Measurements from ENCODE around the gene YPEL4.
A peak's percentile ranks its signal among the peaks of the same experiment; 100 is the strongest.

The YPEL4 gene

GRCh38 chr11:57647372-57647771, 2.3 kb downstream of the YPEL4 start:
- H3K27ac Mint-ChIP-seq (ENCODE audit: low read depth): peak overlapping the region; percentile 51
- no peak overlapping the region for H3K4me3 Mint-ChIP-seq
- no peaks in the 10 kb centered on the region for H3K9me3 Mint-ChIP-seq

GRCh38 chr11:57646799-57647303, 2.9 kb downstream of the YPEL4 start:
- no peaks in the 10 kb centered on the region for H3K9me3 Mint-ChIP-seq
- peaks cover 66% of the 10 kb centered on the region for H3K27me3 Mint-ChIP-seq
- peaks cover 28% of the 10 kb centered on the region for H3K4me1 Mint-ChIP-seq
- no peak for DNase-seq (ENCODE audit: low spot score in 2 of 2)
- no peak overlapping the region for H3K4me3 Mint-ChIP-seq
- no peak for ATAC-seq (replicated peaks; ENCODE audit: extremely low read depth, poor library complexity, severe bottlenecking)
- peak overlapping the region; percentile 51 for H3K27ac Mint-ChIP-seq (ENCODE audit: low read depth)
- H3K36me3 Mint-ChIP-seq (ENCODE audit: insufficient read depth): peaks cover 5% of the 10 kb centered on the region

More at GRCh38 chr11:57647372-57647771, 2.3 kb downstream of the YPEL4 start:
- H3K36me3 Mint-ChIP-seq (ENCODE audit: insufficient read depth): peaks cover 9% of the 10 kb centered on the region
- DNase-seq (ENCODE audit: low spot score in 2 of 2) (no peak), ATAC-seq (replicated peaks; ENCODE audit: extremely low read depth, poor library complexity, severe bottlenecking) (no peak)
- H3K4me1 Mint-ChIP-seq: peaks cover 28% of the 10 kb centered on the region
- peaks cover 66% of the 10 kb centered on the region for H3K27me3 Mint-ChIP-seq

GRCh38 chr11:57646194-57646798, 3.4 kb downstream of the YPEL4 start:
- no peak overlapping the region for H3K27ac Mint-ChIP-seq (ENCODE audit: low read depth)
- DNase-seq (ENCODE audit: low spot score in 2 of 2) (no peak), ATAC-seq (replicated peaks; ENCODE audit: extremely low read depth, poor library complexity, severe bottlenecking) (no peak)
- H3K9me3 Mint-ChIP-seq: no peaks in the 10 kb centered on the region
- no peak overlapping the region for H3K4me3 Mint-ChIP-seq
- H3K36me3 Mint-ChIP-seq (ENCODE audit: insufficient read depth): peaks cover 5% of the 10 kb centered on the region
- peaks cover 66% of the 10 kb centered on the region for H3K27me3 Mint-ChIP-seq
- H3K4me1 Mint-ChIP-seq: peaks cover 28% of the 10 kb centered on the region

GRCh38 chr11:57645689-57646085, 4.0 kb downstream of the YPEL4 start:
- peaks cover 66% of the 10 kb centered on the region for H3K27me3 Mint-ChIP-seq
- H3K27ac Mint-ChIP-seq (ENCODE audit: low read depth): no peak overlapping the region
- no peak overlapping the region for H3K4me3 Mint-ChIP-seq
- H3K4me1 Mint-ChIP-seq: peaks cover 28% of the 10 kb centered on the region
- H3K36me3 Mint-ChIP-seq (ENCODE audit: insufficient read depth): peaks cover 5% of the 10 kb centered on the region
- ATAC-seq (replicated peaks; ENCODE audit: extremely low read depth, poor library complexity, severe bottlenecking) (no peak), DNase-seq (ENCODE audit: low spot score in 2 of 2) (no peak)
- no peaks in the 10 kb centered on the region for H3K9me3 Mint-ChIP-seq

GRCh38 chr11:57644748-57645688, 4.7 kb downstream of the YPEL4 start:
- H3K27ac Mint-ChIP-seq (ENCODE audit: low read depth): no peak overlapping the region

GRCh38 chr11:57643802-57644201, 5.9 kb downstream of the YPEL4 start:
- H3K9me3 Mint-ChIP-seq: no peaks in the 10 kb centered on the region
- DNase-seq (ENCODE audit: low spot score in 2 of 2) (no peak), ATAC-seq (replicated peaks; ENCODE audit: extremely low read depth, poor library complexity, severe bottlenecking) (no peak)
- H3K27ac Mint-ChIP-seq (ENCODE audit: low read depth): no peak overlapping the region
- H3K27me3 Mint-ChIP-seq: peaks cover 68% of the 10 kb centered on the region
- H3K36me3 Mint-ChIP-seq (ENCODE audit: insufficient read depth): peaks cover 3% of the 10 kb centered on the region
- peaks cover 18% of the 10 kb centered on the region for H3K4me1 Mint-ChIP-seq
- H3K4me3 Mint-ChIP-seq: no peak overlapping the region

More at GRCh38 chr11:57644748-57645688, 4.7 kb downstream of the YPEL4 start:
- H3K4me1 Mint-ChIP-seq: peaks cover 25% of the 10 kb centered on the region
- peaks cover 5% of the 10 kb centered on the region for H3K36me3 Mint-ChIP-seq (ENCODE audit: insufficient read depth)
- peaks cover 66% of the 10 kb centered on the region for H3K27me3 Mint-ChIP-seq
- DNase-seq (ENCODE audit: low spot score in 2 of 2) (peak; percentile 74 to 76), ATAC-seq (replicated peaks; ENCODE audit: extremely low read depth, poor library complexity, severe bottlenecking) (peak; percentile 69)
- no peaks in the 10 kb centered on the region for H3K9me3 Mint-ChIP-seq
- no peak overlapping the region for H3K4me3 Mint-ChIP-seq

GRCh38 chr11:57641011-57641807, 8.5 kb downstream of the YPEL4 start:
- H3K4me3 Mint-ChIP-seq: no peak overlapping the region
- H3K4me1 Mint-ChIP-seq: peaks cover 17% of the 10 kb centered on the region
- no peak overlapping the region for H3K27ac Mint-ChIP-seq (ENCODE audit: low read depth)
- H3K36me3 Mint-ChIP-seq (ENCODE audit: insufficient read depth): peaks cover 6% of the 10 kb centered on the region
- H3K9me3 Mint-ChIP-seq: no peaks in the 10 kb centered on the region
- DNase-seq (ENCODE audit: low spot score in 2 of 2): no peak
- H3K27me3 Mint-ChIP-seq: peaks cover 65% of the 10 kb centered on the region
- no peak for ATAC-seq (replicated peaks; ENCODE audit: extremely low read depth, poor library complexity, severe bottlenecking)

- peaks cover 17% of the 10 kb centered on the region for H3K4me1 Mint-ChIP-seq
- no peak for ATAC-seq (replicated peaks; ENCODE audit: extremely low read depth, poor library complexity, severe bottlenecking)
- peak overlapping the region; percentile 86 for H3K4me3 Mint-ChIP-seq
- H3K27me3 Mint-ChIP-seq: peaks cover 56% of the 10 kb centered on the region
- H3K27ac Mint-ChIP-seq (ENCODE audit: low read depth): no peak overlapping the region
- DNase-seq (ENCODE audit: low spot score in 2 of 2): no peak
- H3K36me3 Mint-ChIP-seq (ENCODE audit: insufficient read depth): peaks cover 6% of the 10 kb centered on the region
- H3K9me3 Mint-ChIP-seq: no peaks in the 10 kb centered on the region
Measured at GRCh38 chr11:57640068-57640800, 9.5 kb downstream of the YPEL4 start.

GRCh38 chr11:57639321-57640067, 10.2 kb downstream of the YPEL4 start:
- H3K27ac Mint-ChIP-seq (ENCODE audit: low read depth): no peak overlapping the region
- peaks cover 56% of the 10 kb centered on the region for H3K27me3 Mint-ChIP-seq
- peaks cover 6% of the 10 kb centered on the region for H3K36me3 Mint-ChIP-seq (ENCODE audit: insufficient read depth)
- no peak for ATAC-seq (replicated peaks; ENCODE audit: extremely low read depth, poor library complexity, severe bottlenecking)
- H3K4me1 Mint-ChIP-seq: peaks cover 17% of the 10 kb centered on the region
- H3K9me3 Mint-ChIP-seq: no peaks in the 10 kb centered on the region
- peak overlapping the region; percentile 86 for H3K4me3 Mint-ChIP-seq
- DNase-seq (ENCODE audit: low spot score in 2 of 2): no peak

GRCh38 chr11:57638811-57639320, 10.8 kb downstream of the YPEL4 start:
- no peak for DNase-seq (ENCODE audit: low spot score in 2 of 2)
- Mint-ChIP-seq H3K4me1 (peaks cover 17% of the 10 kb centered on the region), H3K4me3 (peak overlapping the region; percentile 86), H3K36me3 (ENCODE audit: insufficient read depth) (peaks cover 6% of the 10 kb centered on the region), H3K9me3 (no peaks in the 10 kb centered on the region), H3K27ac (ENCODE audit: low read depth) (no peak overlapping the region), H3K27me3 (peaks cover 56% of the 10 kb centered on the region)
- ATAC-seq (replicated peaks; ENCODE audit: extremely low read depth, poor library complexity, severe bottlenecking): peak; percentile 29
